ENCODE data around the gene FAM184B. TPM values are rescaled to one million over a fixed set of nuclear protein-coding genes. Genes with fewer than 3 reads are reported as not detected.

The FAM184B gene
- total RNA-seq, 2 experiments from 2014 or later = not detected

GRCh38 chr4:17636696-17637622, 144.5 kb downstream of the FAM184B start:
- intact Hi-C loops (cut with micrococcal nuclease) = loop anchor here (1.0 to 5.0 kb wide), 4 partner anchors 60 to 955 kb away; partner anchors contain the start of gene LAP3
- ChIA-PET POLR2A (no interaction called here), CTCF (interaction anchor here (0.8 to 5.2 kb wide), 12 partner anchors 15 to 328 kb away, joined by 3 to 50 read pairs (median 4); partner anchors contain the start of gene MED28)
- Mint-ChIP-seq H3K4me3 (no peak overlapping the region), H3K4me1 (ENCODE audit: low read depth) (no peaks in the 10 kb centered on the region), H3K36me3 (peaks cover 15% of the 10 kb centered on the region), H3K27me3 (no peaks in the 10 kb centered on the region), H3K9me3 (no peaks in the 10 kb centered on the region), H3K27ac (no peak overlapping the region)
- peak; percentile 82 for DNase-seq

DNA sequence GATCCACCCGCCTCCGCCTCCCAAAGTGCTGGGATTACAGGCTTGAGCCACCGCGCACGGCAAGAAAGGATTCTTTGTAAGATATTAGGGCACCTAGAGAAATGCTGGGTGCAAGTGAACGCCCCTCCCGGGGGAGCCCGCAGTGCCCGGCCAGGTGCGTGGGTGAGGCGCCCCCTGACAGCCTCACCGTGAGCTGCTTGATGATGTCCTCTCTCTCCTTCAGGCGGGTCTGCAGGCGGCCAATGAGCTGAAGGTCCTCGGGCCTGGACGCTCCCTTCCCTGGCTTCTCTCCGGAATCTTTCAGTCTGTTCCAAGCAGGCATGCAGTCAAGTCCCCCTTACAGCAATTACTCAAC, 145.1 kb downstream of the FAM184B start:
- POLR2A ChIA-PET = no interaction called here
- H3K4me1 Mint-ChIP-seq (ENCODE audit: low read depth) = no peaks in the 10 kb centered on the region
- DNase-seq = no peak
- H3K9me3 Mint-ChIP-seq = no peaks in the 10 kb centered on the region
- CTCF ChIA-PET = interaction anchor here (0.8 to 5.2 kb wide), 11 partner anchors 14 to 328 kb away, joined by 3 to 50 read pairs (median 3); partner anchors contain the start of gene MED28
- peaks cover 15% of the 10 kb centered on the region for H3K36me3 Mint-ChIP-seq
- no peak overlapping the region for H3K27ac Mint-ChIP-seq
- no peaks in the 10 kb centered on the region for H3K27me3 Mint-ChIP-seq
- H3K4me3 Mint-ChIP-seq = no peak overlapping the region
- intact Hi-C loops (cut with micrococcal nuclease) = loop anchor here (2.0 to 5.0 kb wide), 2 partner anchors 60 to 956 kb away; partner anchors contain the start of gene LAP3

DNA sequence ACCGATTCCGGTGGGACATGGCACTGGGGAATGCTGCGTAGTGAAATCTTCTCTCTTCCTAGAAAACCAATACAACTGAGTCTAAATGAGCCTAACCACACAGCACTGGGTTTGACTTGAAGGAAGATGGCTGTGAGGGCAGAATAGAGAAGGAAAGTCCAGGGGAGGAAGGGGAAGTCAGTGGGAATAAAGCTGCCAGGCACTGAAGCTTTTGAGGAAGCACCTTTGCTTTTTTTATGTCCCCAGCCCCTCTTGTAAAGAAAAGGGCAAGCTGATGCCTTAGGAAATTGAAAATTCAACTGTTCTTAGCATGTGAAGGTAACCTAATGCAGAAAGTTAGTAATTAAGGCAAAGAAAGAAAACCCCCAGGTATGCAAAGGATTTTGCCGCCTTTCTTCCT, 146.4 kb downstream of the FAM184B start:
- no peaks in the 10 kb centered on the region for H3K4me1 Mint-ChIP-seq (ENCODE audit: low read depth)
- intact Hi-C loops (cut with micrococcal nuclease) = loop anchor here (5.0 kb wide), 1 partner anchor 957 kb away; no protein-coding TSS in a partner anchor
- no peak overlapping the region for H3K4me3 Mint-ChIP-seq
- POLR2A ChIA-PET = no interaction called here
- H3K9me3 Mint-ChIP-seq = no peaks in the 10 kb centered on the region
- H3K27ac Mint-ChIP-seq = no peak overlapping the region
- CTCF ChIA-PET = interaction anchor here (1.4 to 5.2 kb wide), 4 partner anchors 10 to 86 kb away, joined by 3 to 50 read pairs (median 6); no protein-coding TSS in a partner anchor
- H3K36me3 Mint-ChIP-seq = peaks cover 17% of the 10 kb centered on the region
- H3K27me3 Mint-ChIP-seq = no peaks in the 10 kb centered on the region
- DNase-seq = no peak

DNA sequence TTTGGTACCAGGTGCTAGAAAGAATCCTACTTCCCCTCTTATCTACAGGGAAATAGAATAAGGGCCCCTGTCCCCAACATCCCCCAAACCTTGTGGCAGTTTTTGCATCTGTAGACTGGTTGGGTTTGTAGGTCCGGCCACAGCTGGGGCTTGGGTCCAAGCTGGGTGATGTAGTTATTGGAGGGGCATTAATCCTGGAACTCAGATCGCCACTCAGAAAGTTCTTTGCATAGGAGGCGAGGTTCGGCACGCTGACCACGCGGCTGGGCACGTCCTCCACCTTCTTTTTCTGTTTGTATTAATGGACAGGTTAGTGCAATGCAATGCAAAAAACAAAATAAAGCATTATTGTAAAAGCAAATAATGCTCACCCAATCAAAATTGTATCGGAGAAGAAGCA, 147.8 kb downstream of the FAM184B start:
- ChIA-PET POLR2A (no interaction called here), CTCF (interaction anchor here (0.6 to 5.2 kb wide), 2 partner anchors 85 to 137 kb away, joined by 3 to 50 read pairs; no protein-coding TSS in a partner anchor)
- Mint-ChIP-seq H3K36me3 (peaks cover 20% of the 10 kb centered on the region), H3K27me3 (no peaks in the 10 kb centered on the region), H3K4me3 (no peak overlapping the region), H3K4me1 (ENCODE audit: low read depth) (no peaks in the 10 kb centered on the region), H3K9me3 (no peaks in the 10 kb centered on the region), H3K27ac (no peak overlapping the region)
- DNase-seq = no peak
- intact Hi-C loops (cut with micrococcal nuclease) = no loop called here

DNA sequence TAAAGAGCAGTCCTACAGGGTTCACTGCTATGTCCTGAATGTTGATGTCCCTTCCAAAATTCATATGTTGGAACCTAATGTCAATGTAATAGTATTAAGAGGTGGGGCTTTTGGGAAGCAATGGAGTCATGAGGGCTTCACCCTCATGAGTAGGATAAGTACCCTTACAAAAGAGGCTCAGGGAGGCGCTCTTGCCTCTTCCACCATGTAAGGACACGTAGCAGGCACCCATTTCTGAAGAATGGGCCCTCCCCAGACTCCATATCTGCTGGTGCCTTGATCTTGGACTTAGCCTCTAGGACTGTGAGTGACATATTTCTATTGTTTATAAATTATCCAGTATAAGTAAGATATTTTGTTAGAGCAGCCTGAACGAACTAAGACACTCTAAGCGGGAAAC, 151.2 kb downstream of the FAM184B start:
- ChIA-PET POLR2A (no interaction called here), CTCF (no interaction called here)
- no peak overlapping the region for H3K4me3 Mint-ChIP-seq

DNA sequence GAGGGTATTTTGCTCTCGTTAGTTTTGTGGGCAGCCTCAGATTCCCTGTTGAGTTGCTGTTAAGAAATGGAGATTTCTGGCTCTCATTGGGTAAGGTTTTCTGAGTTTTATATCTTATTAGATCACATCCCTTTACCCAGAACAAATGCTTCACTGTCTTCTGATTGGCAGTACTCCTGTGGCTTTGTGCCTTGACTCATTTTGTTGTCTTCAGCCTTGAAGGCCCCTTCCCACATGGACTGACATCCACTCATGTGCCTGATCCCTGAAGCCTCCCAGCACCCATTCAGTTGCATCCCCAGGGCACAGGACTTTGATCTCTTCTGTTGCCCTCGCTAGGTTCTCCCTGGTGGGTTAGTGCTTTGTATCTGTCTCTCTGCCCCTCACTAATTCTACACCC, 156.6 kb downstream of the FAM184B start:
- no peaks in the 10 kb centered on the region for H3K27me3 Mint-ChIP-seq

More for the DNA sequence above, 151.2 kb downstream of the FAM184B start:
- DNase-seq = no peak
- intact Hi-C loops (cut with micrococcal nuclease) = no loop called here
- H3K27ac Mint-ChIP-seq = no peak overlapping the region
- H3K9me3 Mint-ChIP-seq = no peaks in the 10 kb centered on the region
- H3K27me3 Mint-ChIP-seq = no peaks in the 10 kb centered on the region
- no peaks in the 10 kb centered on the region for H3K4me1 Mint-ChIP-seq (ENCODE audit: low read depth)
- H3K36me3 Mint-ChIP-seq = peaks cover 40% of the 10 kb centered on the region

DNA sequence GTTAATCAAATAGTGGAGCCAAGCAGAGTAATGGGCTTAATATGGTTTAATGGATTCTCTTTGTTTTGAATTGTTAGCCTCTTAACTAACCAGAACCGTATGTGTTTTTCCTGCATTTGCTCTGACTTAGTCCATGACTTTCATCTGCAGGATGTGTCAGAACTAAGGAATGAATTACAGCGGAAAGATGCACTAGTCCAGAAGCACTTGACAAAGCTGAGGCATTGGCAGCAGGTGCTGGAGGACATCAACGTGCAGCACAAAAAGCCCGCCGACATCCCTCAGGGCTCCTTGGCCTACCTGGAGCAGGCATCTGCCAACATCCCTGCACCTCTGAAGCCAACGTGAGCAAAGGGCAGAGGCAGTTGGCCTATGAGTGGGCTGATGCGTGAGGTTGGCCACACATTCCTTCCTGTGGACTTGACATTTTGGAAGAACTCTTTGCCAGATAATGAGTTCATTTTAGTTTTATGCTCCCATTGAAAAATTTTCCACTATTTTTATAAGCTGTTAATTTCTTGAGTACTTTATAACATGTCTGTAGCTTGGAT, 157.9 kb downstream of the FAM184B start:
- H3K36me3 Mint-ChIP-seq = peaks cover 57% of the 10 kb centered on the region
- DNase-seq = no peak
- no peak overlapping the region for H3K27ac Mint-ChIP-seq
- ChIA-PET POLR2A (no interaction called here), CTCF (no interaction called here)
- H3K4me1 Mint-ChIP-seq (ENCODE audit: low read depth) = peaks cover 14% of the 10 kb centered on the region
- intact Hi-C loops (cut with micrococcal nuclease) = no loop called here
- no peak overlapping the region for H3K4me3 Mint-ChIP-seq
- no peaks in the 10 kb centered on the region for H3K9me3 Mint-ChIP-seq
- no peaks in the 10 kb centered on the region for H3K27me3 Mint-ChIP-seq

More for the DNA sequence above, 156.6 kb downstream of the FAM184B start:
- no peak overlapping the region for H3K4me3 Mint-ChIP-seq
- intact Hi-C loops (cut with micrococcal nuclease) = no loop called here
- peaks cover 52% of the 10 kb centered on the region for H3K36me3 Mint-ChIP-seq
- peaks cover 1% of the 10 kb centered on the region for H3K4me1 Mint-ChIP-seq (ENCODE audit: low read depth)
- no peak overlapping the region for H3K27ac Mint-ChIP-seq
- DNase-seq = no peak
- ChIA-PET CTCF (interaction anchor here (0.7 kb wide), 1 partner anchor 10 kb away, joined by 3 read pairs; no protein-coding TSS in a partner anchor), POLR2A (no interaction called here)
- no peaks in the 10 kb centered on the region for H3K9me3 Mint-ChIP-seq

GRCh38 chr4:17619416-17620105, 161.9 kb downstream of the FAM184B start:
- ChIA-PET CTCF (interaction anchor here (0.6 to 1.8 kb wide), 4 partner anchors 11 to 71 kb away, joined by 3 to 4 read pairs (median 4); no protein-coding TSS in a partner anchor), POLR2A (interaction anchor here (1.0 kb wide), 1 partner anchor 41 kb away, joined by 3 read pairs; no protein-coding TSS in a partner anchor)
- no peaks in the 10 kb centered on the region for H3K9me3 Mint-ChIP-seq
- H3K36me3 Mint-ChIP-seq = peaks cover 43% of the 10 kb centered on the region
- no peak for DNase-seq
- intact Hi-C loops (cut with micrococcal nuclease) = no loop called here
- no peak overlapping the region for H3K4me3 Mint-ChIP-seq
- peak overlapping the region; percentile 16 for H3K27ac Mint-ChIP-seq
- no peaks in the 10 kb centered on the region for H3K27me3 Mint-ChIP-seq
- peaks cover 42% of the 10 kb centered on the region for H3K4me1 Mint-ChIP-seq (ENCODE audit: low read depth)

GRCh38 chr4:17618926-17619325, 162.5 kb downstream of the FAM184B start:
- Mint-ChIP-seq H3K9me3 (no peaks in the 10 kb centered on the region), H3K4me1 (ENCODE audit: low read depth) (peaks cover 45% of the 10 kb centered on the region), H3K27me3 (peaks cover 3% of the 10 kb centered on the region), H3K36me3 (peaks cover 40% of the 10 kb centered on the region), H3K27ac (peak overlapping the region; percentile 16), H3K4me3 (no peak overlapping the region)
- ChIA-PET POLR2A (interaction anchor here (1.0 kb wide), 1 partner anchor 41 kb away, joined by 3 read pairs; no protein-coding TSS in a partner anchor), CTCF (interaction anchor here (1.3 to 1.8 kb wide), 2 partner anchors 19 to 70 kb away, joined by 3 to 4 read pairs; no protein-coding TSS in a partner anchor)
- intact Hi-C loops (cut with micrococcal nuclease) = no loop called here
- DNase-seq = no peak

DNA sequence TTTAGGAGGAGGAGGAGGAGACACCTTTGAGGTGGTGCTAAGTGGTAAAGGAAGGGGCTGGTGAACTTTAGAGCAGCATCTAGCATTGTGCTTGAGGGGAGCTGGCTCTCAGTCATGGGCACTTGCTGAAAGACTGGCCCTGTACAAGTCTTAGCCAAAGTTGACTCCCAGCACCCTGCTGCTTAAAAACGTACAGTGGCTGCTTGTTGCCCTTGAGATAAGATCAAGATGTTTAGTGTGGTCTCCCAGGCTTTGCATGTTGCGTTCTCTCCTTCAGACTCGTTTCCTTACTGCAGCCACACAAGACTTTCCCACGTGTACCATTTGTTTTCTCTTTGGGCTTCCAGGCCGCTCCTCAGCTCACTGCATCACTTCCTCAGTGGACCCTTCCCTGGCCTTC, 165.1 kb downstream of the FAM184B start:
- peaks cover 3% of the 10 kb centered on the region for H3K27me3 Mint-ChIP-seq
- ChIA-PET CTCF (interaction anchor here (1.2 to 3.1 kb wide), 4 partner anchors 20 to 193 kb away, joined by 3 to 19 read pairs (median 6); no protein-coding TSS in a partner anchor), POLR2A (interaction anchor here (0.6 kb wide), 1 partner anchor 10 kb away, joined by 5 read pairs; no protein-coding TSS in a partner anchor)
- peak overlapping the region; percentile 0 for H3K27ac Mint-ChIP-seq
- intact Hi-C loops (cut with micrococcal nuclease) = no loop called here
- H3K4me3 Mint-ChIP-seq = peak overlapping the region; percentile 53
- DNase-seq = no peak
- no peaks in the 10 kb centered on the region for H3K9me3 Mint-ChIP-seq
- H3K4me1 Mint-ChIP-seq (ENCODE audit: low read depth) = peaks cover 51% of the 10 kb centered on the region
- peaks cover 24% of the 10 kb centered on the region for H3K36me3 Mint-ChIP-seq
